Measurements from ENCODE around the gene LRMDA.

LRMDA gene

DNA sequence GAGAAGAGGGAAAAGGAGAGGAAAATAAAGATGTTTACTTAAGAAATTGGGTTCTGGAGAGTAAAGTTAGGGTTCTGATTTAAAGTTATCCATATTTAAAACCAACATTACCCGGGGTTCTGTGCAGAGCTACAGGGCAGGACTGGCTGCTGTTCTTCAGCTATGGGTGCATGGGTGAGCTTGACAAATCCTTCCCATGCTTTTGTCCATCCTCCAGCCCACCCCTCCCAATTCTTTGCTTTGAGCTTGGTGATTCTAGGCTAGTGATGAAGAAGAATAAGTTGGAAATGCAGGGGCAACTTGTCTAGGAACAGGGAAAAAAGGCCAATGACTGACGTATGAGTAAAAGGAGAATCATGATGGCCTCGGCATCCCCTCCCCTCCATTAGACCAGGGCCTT lies 636.0 kb downstream of the LRMDA start:
- ATAC-seq: no peak

DNA sequence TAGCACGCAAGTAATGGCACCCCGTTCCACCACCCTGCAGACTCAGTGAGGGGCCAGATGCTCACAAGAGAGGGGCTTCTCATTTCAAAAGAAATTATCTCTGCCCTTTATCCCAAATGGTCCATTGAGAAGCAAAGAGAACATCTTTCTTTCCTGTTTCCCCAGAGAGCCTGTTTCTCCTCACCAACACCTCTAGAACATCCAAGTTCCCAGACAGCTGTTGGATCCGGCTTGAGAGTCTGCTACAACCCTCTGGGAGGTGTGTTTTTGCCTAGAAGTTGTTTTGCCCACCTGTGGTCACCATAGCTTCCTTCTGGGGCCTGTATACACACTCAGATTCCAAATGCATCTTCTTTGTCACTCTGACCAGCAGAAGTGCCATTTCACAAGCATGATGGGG lies 637.4 kb downstream of the LRMDA start:
- ATAC-seq: no peak

DNA sequence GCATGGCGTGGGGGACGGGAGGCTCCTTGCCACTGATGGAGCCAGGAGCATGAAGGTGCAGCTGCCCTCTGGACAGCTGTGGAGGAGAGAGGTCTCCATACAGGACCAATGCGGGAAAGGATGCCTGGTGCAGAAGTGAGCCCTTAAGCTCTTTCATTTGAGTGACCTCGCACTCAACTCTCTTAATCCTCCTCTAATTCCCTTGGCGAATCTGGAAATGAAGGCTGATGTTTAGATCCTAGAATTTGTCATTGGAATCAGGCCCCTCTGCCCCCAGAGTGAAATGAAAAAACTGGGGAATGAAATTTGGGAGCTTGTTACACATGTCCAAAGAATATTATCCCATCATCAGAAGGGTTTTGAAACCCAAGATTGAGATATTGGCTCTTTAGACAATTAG lies 639.5 kb downstream of the LRMDA start:
- no peak for ATAC-seq

DNA sequence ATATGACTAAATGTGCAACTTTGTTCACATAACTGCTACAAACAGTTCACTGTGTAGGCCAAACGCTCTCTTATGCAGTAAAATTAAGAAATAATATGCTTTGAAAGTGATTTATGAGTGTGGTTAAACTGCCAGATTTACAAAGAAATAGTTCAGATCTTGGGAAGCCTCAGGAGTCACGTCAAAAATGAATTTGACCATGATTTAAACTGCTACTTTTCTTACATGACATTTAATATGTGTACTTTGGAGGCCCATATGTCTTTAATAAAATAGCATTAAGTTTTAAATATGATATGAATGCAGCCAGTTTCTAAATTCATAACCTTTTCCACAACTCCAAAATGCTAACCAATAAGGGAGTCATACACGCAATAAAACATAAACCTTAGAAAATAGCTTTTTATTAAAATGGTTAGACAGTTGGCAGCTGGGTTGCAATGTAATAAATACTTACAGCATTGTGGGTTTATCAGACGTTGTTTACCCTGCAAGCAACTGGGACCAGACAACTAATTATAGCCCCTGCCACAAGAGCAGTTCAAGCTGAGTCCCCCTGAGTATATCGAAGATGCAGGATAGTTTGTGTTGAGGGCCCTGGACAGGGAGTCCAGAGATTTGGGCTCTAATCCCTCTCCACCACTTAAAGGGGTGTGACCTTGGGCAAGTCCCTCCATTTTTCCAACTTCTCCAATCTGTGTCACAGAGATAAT lies 640.4 kb downstream of the LRMDA start:
- no peak for ATAC-seq

DNA sequence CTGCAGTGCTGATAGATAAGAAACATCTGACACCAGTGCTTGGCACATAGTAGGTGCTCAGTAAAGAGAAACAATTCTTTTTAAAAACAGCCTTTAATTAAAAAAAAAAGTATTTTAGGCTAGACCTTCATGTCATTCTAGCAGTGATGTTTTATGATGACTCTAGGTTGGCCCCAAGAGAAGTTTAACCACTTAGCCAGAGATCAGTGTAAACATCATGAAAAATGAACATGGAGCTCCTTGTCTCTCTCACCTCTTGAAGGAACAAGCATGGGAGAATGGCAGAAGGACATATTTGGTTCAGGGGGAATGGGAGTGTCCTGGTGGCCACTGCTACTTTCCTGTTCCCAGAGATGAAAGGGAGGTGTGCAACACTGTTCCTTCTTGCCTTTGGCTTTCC lies 641.0 kb downstream of the LRMDA start:
- no peak for ATAC-seq

DNA sequence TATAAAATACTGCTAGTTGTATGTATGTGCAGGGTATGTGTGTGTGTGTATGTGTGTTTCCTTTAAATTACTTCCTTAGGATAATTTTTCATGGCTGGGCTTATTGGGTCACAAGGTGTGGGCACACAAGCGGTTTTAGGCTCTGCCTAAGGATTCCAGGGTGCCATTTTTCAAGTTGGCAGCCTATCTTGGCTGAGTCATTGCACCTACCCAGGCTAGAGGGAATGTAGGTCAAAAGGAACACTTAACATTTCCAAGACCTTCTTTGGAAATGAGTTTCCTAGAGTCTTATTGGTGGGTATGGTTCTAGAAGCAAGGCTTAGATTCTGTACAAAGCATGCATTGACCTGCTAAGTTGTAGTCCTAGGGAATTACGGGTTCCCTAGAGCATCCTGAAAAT lies 642.1 kb downstream of the LRMDA start:
- ATAC-seq: no peak

DNA sequence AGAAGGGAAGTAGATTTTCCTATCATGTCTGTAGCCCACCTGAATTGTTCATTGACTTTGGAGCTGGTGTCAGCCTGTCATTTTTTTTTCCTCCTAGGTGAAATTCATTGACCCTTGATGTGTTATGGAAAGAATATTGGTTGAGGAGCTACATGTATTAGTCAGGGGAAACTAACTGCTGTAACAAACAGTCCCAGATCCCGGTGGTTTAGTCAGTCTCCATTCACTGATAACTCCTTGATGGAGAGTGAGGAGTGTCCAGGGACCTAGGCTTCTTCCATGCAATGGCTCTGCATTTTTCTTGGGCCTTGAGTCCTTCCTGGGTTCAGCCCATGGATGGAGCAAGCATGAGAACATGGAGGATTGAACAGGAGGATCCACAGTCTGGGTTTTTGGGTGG lies 643.2 kb downstream of the LRMDA start:
- no peak for ATAC-seq

DNA sequence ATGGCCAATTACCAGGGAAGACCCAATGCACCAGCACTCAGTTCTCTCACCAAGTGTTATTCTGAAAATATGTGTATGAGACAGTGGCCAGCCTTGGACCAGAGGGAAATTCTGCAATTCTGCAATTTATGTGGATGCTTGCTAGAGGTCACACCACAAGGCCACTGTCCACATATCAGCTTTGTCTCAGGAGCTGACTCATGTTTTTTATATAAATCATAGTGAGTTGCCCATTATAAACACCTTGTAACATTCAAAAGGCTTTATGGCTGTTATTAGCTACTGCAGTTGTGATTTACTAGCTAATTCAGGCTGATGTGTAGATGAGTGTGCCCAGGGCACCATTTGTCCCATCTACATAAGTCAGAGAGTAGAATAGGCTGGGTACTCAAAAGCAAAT lies 649.0 kb downstream of the LRMDA start:
- no peak for ATAC-seq

DNA sequence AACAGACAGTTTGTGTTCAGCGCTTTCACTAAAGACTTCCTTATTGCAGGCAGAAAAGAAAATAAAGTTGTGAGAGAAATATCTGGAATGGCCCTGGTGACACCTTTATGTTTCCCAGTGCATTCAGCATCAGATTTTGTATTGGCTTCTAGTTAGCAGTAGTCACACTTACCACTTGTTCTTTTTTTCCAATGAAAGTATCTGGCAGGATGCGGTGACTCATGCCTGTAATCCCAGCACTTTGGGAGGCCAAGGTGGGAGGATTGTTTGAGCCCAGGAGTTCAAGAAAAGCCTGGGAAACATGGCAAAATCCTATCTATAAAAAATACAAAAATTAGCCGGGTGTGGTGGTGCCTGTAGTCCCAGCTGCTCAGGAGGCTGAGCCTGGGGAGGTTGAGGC lies 649.6 kb downstream of the LRMDA start:
- ATAC-seq: no peak

DNA sequence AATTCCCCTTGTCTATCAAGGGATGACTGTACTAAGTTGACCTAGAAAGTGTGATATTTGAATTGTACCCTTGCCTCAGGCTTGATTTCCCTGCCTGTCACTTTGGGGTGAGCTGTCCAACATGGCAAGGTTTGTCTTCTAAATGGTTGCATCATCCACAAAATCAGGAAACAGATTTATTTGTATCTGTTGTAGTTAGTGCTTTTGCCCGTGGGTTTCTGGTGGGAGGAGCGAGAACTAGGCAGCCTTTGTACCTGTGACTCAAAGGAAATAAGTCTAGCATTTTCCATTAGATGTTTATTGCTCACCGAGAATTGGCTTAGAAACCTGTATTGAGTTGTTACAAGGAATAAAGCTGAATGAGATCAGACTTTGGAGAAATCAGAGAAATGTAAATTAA lies 650.8 kb downstream of the LRMDA start:
- ATAC-seq: peak; percentile 28 to 45

DNA sequence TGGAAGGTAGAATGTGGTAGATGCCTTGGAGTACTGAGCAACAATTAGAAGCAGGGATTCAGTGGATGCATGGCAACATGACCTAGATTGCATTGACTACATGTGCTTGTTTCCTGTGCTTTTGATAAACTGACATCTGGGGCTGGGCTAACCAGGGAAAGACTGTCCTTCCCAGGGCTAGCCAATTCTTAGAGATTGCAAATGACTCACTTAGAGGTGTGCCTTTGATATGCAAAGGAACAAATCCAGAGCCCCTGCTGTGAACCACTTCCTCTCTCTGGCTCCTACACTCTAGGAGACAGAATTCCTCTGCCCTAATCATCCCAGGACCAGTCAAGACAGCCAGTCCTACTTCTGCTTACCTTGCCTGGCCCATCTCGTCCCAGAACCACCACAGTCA lies 651.5 kb downstream of the LRMDA start:
- ATAC-seq: no peak

DNA sequence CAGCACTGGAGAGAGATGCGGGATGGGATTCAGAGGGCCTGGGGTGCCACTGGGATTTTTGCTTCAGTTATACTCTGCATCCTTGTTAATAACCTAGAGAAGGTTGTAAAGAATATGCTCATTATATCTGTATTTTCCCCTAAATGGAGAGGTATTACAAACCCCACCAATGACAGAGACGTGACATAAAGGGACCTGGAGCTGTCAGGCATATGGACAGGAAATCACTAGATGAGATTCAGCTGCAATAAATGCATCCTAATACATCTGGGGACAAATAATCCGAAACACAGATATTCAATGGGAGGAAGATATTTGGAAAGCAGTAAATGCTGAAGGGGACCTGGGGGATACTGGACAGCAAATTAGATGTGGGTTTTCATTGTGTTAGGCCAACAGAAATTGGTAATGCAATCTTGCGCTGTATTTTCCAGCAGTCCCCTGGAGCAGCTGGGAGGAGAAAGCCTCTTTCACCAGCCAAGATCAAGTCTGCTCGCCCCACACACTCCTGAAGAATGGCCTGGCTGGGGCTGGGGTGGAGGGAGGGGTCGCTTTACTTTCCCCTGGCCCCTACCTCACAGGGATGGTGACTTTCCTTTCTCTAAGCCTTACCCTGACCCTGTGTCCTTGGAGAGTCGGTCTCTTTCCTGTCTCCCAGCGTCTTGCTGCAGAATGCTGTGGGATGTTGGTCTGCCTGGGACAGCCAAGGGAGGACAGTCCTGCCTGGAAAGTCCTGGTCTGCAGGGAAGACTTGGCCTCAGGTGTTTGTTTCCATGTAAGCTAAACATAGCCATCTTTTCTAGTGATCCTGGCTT lies 653.8 kb downstream of the LRMDA start:
- no peak for ATAC-seq

DNA sequence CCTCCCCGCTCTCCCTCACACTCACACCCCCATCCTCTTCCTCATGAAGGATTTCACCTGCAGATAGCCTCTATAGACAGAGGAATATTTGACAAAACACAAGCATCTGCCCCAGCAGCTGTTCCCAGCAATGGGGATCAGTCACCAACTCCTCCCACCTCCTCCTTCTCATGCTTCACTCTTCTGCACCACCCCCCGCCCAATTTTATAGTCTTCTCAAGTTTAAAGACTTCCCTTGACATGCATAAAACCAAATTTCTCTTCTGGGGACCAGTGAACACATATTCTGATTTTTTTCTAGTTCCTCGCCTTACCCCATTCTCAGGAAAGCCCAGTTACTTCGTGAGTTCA lies 654.4 kb downstream of the LRMDA start:
- ATAC-seq: no peak

DNA sequence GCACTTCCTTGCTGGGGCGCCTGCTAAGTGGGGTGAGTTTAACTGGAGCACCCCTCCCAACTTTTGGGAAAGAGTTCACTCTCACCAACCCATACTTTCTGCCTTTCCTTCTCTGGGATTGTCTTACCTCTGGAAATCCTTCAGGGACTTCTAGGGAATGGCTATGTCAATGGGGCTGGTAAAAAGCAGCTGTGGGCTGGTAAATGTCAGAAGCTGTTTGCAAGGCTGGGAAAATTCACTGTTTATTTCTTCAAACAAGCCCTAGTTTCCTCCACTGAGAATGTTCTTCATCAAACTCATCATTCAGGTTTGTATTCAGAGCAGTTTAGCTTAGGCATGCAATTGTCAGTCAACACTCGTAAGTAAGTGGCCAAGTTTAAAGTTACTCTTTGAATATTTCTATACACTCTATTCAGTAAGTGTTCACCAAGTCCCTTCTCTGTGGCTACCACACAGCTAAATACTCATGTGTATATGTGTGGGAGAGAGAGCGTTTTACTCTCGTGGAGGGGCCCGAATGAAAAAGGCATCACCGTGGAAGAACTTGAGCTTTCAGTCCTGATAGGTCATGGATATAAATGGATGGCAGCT lies 654.8 kb downstream of the LRMDA start:
- ATAC-seq: no peak

DNA sequence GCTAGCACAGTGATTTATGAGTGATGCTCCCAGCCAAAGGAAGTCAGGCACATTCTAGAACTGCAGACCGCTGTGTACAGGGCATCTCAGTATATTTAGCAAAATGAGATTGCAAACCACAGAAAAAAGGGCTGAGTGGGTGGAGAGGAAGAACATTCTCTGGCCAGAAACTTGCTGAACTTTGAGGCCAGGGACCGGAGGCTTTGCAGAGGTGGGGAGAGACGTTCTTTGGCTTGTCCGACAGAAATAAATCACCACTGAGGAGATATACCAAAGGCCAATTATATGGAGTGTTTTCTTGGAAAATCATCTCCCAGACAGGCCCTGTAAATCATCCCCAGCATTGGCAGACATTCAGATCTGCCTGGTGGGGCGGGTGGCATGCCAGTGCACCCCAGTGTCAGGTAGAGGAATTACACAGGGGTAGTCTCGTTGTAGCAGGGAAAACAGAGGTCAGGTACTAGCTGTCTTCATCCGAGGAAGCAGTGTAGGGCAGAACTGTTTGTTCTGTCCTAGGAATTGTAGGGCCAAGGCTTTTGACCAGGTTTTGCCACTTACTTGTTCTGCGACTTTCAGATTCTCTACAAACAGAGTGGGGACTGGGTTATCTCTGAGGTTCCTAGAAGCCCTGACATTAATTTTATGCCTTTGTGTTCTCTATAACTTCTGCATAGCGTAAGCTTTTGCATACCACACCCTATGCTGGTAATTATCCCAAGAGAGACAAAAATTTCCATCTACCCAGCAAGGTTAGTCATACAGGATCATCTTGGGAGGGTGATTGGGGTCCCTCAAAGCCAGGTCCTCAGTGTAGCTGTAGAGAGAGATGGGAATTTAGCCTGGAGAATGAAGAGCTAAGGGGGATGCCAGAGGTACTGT lies 655.6 kb downstream of the LRMDA start:
- ATAC-seq: no peak

DNA sequence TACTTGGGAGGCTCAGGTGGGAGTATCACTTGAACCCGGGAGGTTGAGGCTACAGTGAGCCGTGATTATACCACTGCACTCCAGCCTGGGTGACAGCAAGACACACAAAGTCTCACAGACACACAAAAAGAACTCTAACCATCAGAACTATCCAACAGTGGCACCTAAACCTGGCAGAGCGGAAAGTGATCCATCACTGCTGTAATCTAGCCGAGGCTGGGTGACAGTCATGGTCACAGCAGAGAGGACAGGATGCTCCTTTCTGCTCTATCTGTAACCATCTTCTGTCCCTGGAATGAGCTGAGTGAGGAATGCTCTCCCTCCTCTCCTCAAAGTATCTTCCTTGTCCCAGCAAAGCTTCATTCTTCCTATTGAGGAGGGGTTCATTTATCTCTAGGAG lies 656.6 kb downstream of the LRMDA start:
- ATAC-seq: no peak

DNA sequence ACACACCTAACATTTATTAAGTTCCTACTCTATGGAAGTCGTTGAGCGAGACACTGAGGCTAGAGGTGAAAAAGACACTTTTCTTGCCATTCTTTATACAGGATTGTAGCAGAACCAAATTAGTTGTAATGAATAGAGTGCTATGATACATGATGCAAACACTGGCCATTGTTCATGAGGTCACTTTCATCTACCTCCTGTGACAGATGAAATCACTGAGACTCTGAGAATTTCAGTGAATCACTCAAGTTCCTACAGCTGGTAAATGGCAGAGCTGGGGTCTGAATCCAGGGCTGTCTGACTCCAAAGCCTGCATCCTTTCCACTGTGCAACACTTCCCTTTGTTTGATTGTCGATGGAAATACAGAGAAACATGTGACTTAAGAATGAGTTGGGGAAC lies 657.6 kb downstream of the LRMDA start:
- no peak for ATAC-seq

DNA sequence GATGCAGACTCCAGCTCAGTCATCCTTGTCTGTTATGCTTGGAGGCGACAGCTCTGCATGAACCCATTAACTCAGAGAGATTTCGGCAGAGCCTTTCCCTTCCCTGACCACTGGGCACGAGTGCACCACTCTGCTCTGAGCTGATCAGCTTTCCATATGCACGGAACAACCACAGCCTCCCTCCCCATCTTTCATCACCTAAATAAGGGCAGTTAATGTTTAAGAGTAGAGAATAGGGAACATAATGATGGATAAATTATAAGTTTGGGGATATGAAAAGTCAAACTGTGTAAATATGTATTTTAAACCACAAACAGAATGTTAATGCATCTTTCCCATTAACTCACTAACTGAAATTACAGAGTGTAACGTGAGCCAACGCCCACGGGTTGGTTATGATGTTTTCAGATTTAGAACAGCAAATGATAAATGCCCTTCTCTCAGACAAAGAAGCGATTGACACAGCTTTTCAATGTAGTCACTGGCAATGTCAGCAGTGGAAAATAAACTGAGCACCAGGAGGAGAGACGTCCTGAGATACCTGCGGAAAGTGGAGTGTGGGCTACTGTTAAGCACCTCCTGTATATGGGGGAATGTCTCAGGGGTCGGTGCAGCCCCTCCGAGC lies 658.2 kb downstream of the LRMDA start:
- no peak for ATAC-seq

DNA sequence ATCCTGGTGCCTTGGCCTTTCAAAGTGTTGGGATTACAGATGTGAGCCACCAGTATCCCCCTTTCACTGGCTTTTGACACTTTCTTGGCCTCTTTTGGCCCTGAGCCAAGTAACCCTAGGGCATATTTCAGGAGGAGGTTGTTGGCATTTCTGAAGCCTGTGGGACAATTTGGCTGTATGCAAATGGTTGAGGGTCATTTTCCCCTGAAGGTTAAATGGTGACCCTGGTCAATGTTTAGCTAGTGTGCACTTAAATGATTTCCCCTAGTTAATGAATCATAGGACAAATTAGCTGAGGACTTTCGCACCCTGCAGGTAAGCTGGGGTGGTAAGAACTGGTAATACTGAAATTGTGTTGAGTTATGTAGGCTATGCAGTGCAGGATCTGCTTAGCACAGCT lies 660.5 kb downstream of the LRMDA start:
- ATAC-seq: no peak

DNA sequence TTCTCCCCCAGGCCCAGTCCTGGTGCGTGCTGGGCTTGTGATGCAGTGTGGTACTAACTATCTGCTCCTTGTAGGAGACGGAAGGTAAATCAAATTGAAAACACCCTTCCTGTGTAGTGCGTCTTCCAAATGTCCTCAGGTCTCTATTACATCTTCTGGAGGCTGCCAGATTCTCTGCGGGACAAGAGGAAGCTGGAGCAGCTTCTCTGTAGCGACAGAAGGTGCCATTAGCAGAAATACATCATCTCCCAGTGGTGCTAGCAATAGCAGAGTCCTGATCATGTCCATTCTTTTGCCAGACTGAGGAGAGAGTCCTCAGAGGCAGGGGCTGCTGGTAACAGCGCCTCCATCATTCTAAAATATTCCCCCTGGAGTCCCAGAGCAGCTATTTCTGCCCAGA lies 675.2 kb downstream of the LRMDA start:
- no peak for ATAC-seq

DNA sequence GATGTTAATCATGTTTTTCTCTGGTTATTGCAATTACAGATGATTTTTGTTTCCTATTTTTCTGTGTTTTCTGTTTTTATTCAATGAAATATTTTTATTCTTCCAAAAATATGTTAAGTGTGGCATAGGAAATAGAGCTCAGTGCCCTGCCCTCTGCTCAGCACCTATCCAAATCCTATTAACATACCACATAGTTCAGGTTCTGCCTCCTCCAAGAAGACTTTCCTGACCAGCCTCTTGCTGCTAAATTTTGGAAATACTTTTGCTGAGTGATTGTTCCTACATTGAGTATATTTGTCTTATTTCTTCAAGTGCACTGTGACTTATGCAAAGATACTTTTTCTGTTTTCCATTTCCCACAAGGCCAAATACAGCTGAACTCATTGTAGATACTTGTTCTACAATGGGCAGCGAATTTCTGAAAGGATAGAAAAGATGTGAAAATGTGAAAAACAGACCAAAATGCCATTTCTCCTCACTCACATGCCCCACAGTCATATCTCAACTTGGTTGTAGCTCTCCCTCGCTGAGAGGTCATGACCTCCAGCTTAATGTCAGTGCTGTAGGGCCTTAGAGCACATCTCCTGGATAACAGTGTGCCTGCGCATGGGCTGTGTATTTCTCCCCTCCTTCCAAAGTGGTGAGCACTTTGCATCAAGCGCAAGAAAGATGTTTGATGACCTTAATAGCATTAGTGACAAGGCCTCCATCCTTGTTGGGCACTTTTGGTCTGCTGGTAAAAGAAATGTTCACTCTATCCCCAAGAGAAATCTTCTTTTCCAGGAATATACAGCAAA lies 677.3 kb downstream of the LRMDA start:
- ATAC-seq: no peak

DNA sequence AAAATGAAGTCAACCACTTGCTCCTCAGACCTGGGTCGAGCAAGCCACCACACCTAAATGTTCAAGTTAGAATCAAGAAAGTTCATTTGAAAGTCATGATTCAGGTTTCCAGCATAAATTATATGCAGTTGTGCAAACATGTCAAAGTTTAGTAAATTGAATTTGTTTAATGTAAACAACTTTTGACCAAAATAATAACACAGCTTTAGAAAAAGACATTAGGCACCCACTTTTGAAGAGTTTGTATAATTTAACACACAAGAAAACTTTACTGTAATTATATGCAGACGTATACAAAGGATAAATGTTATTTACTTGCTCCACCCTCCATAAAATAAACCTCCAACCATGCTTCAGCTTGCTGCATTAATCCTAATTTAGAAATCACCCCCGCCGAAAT lies 680.0 kb downstream of the LRMDA start:
- no peak for ATAC-seq
